AG10803 (cell line): ENCODE results near the gene EVL.

Source experiments
- DNase-seq: peaks from one replicate; pipeline ENCODE4 v3.0.0; 2010; ENCODE audit warnings: low read depth
- H3K4me3 ChIP-seq: 2 replicates; pipeline ENCODE4 v1.5.1; 2011; ENCODE audit warnings: mild to moderate bottlenecking, low read length, control low read depth
- TF ChIP-seq, protein P1 (sequence below): conservative IDR thresholded peaks from 2 replicates; pipeline ENCODE4 v1.5.1; 2011; ENCODE audit warnings: mild to moderate bottlenecking, low read length, control low read depth, inconsistent platforms

EVL gene, protein sequence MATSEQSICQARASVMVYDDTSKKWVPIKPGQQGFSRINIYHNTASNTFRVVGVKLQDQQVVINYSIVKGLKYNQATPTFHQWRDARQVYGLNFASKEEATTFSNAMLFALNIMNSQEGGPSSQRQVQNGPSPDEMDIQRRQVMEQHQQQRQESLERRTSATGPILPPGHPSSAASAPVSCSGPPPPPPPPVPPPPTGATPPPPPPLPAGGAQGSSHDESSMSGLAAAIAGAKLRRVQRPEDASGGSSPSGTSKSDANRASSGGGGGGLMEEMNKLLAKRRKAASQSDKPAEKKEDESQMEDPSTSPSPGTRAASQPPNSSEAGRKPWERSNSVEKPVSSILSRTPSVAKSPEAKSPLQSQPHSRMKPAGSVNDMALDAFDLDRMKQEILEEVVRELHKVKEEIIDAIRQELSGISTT

DNA sequence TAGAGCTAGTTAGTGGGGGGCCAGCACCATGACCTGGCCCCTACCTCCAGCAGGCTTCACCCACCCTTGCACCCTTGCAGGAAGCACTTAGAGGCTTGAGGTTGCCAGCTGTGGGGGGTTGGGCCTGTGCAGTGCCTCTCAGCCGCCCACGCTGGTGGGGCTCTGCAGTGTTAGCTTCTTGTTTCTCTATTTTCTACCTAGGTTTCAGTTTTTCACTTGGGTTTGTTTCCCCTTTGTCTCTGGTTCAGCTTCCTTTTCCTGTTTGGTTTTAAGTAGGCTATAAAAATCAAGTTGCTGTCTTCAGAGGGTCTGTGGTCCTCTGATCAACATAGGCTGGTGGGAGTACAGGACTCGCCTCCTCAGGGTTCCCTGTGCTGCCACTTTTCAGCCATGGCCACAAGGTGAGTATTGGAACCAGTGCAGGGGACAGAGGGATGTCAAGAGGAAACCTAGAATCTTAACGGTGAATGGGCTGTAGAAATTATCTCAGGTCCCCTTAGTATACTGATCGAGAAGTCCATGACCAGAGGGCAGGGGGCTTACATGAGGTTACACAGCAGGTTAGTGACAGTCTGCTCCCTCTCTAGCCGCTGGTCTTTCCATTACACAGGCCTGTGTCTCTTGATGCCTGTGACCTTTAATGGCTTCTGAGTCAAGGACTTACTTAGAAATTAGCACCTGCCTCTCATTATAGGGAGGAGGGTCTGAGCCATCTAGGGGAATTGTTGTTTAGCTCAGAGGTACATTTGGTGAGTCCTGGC lies at the start of gene EVL:
Gene EVL (plus strand): TSS at position 312 of the 761 bp plus-strand sequence. CDS start 79 bp downstream, at position 391.
- DNase-seq = no peak
- TF ChIP-seq, protein P1, sequence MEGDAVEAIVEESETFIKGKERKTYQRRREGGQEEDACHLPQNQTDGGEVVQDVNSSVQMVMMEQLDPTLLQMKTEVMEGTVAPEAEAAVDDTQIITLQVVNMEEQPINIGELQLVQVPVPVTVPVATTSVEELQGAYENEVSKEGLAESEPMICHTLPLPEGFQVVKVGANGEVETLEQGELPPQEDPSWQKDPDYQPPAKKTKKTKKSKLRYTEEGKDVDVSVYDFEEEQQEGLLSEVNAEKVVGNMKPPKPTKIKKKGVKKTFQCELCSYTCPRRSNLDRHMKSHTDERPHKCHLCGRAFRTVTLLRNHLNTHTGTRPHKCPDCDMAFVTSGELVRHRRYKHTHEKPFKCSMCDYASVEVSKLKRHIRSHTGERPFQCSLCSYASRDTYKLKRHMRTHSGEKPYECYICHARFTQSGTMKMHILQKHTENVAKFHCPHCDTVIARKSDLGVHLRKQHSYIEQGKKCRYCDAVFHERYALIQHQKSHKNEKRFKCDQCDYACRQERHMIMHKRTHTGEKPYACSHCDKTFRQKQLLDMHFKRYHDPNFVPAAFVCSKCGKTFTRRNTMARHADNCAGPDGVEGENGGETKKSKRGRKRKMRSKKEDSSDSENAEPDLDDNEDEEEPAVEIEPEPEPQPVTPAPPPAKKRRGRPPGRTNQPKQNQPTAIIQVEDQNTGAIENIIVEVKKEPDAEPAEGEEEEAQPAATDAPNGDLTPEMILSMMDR = no peak
- H3K4me3 ChIP-seq = no peak within 1 kb of the TSS

DNA sequence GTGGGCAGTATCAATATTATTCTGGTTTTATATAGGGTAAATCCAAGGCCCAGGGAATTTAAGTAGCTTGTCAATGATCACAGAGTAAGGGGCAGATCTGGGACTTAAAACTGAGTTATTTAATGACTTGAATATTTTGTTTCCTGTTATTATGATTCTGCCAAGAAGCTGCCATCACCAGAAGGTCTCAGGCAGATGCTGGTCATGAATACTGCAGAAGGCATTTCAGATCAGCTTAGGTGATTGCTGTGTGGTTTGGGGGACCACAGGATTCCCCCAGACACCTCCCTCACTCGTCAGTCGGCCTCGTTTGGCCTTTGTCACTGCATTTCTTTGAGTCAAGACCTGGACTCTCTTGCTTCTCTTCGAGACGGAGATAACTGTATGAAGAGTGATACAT lies 47.7 kb upstream of the EVL start:
- DNase-seq = peak; percentile 52
- TF ChIP-seq, protein P1 = no peak
- no peak overlapping the region for H3K4me3 ChIP-seq

DNA sequence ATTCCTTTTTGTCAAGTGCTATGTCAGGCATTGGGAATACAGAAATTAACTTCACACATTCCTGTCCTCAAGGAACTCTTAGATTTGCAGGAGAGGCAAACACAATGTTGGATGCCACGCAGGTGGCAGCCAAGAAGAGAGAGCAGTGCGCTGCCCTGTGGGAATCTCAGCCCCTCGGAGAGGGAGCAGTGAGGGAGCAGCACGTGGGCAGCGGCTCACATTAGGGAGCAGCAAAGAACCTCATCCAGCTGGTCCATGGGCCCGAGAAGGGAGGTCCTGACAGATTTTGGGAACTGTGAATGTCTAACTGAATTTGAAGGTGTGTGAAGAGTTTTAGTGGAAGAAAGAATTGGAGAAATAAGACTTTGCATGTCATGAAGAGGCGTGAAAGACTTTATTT lies 47.2 kb upstream of the EVL start:
- H3K4me3 ChIP-seq = no peak overlapping the region
- TF ChIP-seq, protein P1 = no peak
- no peak for DNase-seq

DNA sequence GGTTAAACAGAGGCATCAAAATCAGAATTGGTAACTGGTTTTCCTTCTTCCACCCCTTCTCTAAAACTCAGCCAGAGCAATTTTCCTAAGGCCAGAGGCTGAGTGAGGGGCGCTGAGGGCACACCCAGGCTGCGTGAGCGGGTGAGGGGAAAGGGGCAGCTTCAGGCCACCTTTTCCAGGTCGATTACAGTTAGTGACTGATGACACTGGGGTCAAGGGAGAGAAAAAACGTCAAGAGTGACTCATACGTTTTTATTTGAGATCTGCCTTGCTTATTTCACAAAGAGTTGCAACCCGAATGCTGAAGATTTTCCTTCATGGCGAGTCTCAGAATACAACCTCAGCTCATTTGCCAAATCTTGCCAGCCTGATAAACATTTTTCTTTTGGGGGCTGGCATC lies 46.7 kb upstream of the EVL start:
- DNase-seq = no peak
- no peak overlapping the region for H3K4me3 ChIP-seq
- TF ChIP-seq, protein P1 = no peak

DNA sequence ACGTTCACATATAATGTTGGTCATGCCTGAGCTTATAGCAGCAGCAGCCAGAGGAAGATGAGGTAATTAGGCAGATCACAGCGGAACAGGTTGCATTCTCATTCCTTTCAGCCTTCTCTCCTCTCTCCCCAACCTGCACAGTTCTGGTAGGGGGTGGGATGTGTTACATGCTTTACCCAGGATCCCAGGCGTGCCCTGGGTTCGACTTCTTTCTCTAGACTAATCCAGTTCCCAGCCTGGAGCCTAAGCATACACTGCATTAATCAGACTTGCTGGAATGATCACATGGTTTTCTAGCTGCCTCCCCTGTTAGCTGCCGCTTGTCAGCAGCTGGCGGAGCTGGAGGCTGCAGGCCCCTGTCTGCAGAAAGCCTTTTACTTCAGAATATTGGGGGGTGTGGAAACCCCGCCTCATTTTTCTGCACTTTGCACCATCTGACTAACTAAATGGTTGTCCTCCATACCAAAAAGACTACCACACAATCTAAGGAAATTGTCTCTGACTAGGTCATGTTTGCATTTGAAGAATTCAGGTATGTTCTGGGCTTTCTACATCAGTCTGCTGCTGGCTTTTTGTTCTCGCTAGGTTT lies 46.0 kb upstream of the EVL start:
- no peak for DNase-seq

DNA sequence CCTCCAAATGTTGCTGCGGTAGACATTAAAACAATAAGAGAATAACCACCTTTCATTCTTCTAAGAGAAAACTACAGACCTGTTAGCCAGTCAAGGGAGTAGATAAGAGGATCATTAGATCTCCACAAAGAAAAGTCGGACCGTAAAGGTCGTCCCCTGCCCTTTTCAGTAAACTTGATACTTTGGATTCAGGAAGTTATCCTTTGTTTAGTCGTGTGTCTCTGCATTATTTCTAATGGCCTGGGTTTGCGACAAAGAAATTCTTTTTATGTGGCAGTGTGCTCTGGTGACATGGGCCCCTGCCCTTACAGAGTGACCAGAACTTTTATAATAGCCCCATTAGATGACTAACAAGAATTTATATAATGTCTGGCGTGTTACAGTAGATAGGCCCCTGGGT lies 44.6 kb upstream of the EVL start:
- TF ChIP-seq, protein P1 = no peak
- DNase-seq = no peak
- H3K4me3 ChIP-seq = no peak overlapping the region

More for the DNA sequence above, 46.0 kb upstream of the EVL start:
- no peak overlapping the region for H3K4me3 ChIP-seq
- TF ChIP-seq, protein P1 = no peak
